H9 (cell line): ENCODE measurements around the gene CCDC71. TPM values are rescaled to one million over a fixed set of nuclear protein-coding genes. Genes with fewer than 3 reads are reported as not detected.

Source experiments
- DNase-seq: peaks from one replicate; pipeline ENCODE4 v3.0.0-alpha.2; 2017
- H2AFZ ChIP-seq: one replicate; pipeline ENCODE4 v1.6.1; 2013; ENCODE audit warnings: mild to moderate bottlenecking, low read length, control low read depth, moderate library complexity
- H2AK5ac ChIP-seq: 2 replicates; pipeline ENCODE4 v1.6.1; 2013; ENCODE audit warnings: low read length, control low read depth, mixed read lengths; ENCODE audit not compliant: insufficient read length
- H2BK120ac ChIP-seq: one replicate; pipeline ENCODE4 v1.6.1; 2013; ENCODE audit warnings: low read depth, mild to moderate bottlenecking, low read length, control low read depth, inconsistent platforms; ENCODE audit not compliant: poor library complexity, severe bottlenecking
- H2BK12ac ChIP-seq: 2 replicates; pipeline ENCODE4 v1.6.1; 2013; ENCODE audit warnings: low read length, control low read depth, mixed read lengths, low read depth; ENCODE audit not compliant: insufficient read length
- H2BK15ac ChIP-seq: 2 replicates; pipeline ENCODE4 v1.6.1; 2013; ENCODE audit warnings: low read depth, low read length, control low read depth
- H2BK20ac ChIP-seq: one replicate; pipeline ENCODE4 v1.6.1; 2013; ENCODE audit warnings: low read depth, mild to moderate bottlenecking, low read length, control low read depth, inconsistent platforms; ENCODE audit not compliant: poor library complexity, severe bottlenecking
- H2BK5ac ChIP-seq: 2 replicates; pipeline ENCODE4 v1.6.1; 2013; ENCODE audit warnings: low read length, control low read depth, mixed read lengths; ENCODE audit not compliant: insufficient read length
- H3K14ac ChIP-seq: 2 replicates; pipeline ENCODE4 v1.6.1; 2013; ENCODE audit warnings: low read length, control low read depth; ENCODE audit not compliant: insufficient read depth
- H3K18ac ChIP-seq: 2 replicates; pipeline ENCODE4 v1.6.1; 2013; ENCODE audit warnings: low read depth, mild to moderate bottlenecking, mixed read lengths, low read length, control low read depth; ENCODE audit not compliant: insufficient read length
- H3K23ac ChIP-seq: 2 replicates; pipeline ENCODE4 v1.6.1; 2013; ENCODE audit warnings: low read length, control low read depth, mixed read lengths, low read depth; ENCODE audit not compliant: insufficient read length
- H3K23me2 ChIP-seq: 2 replicates; pipeline ENCODE4 v1.6.1; 2013; ENCODE audit warnings: low read depth, mild to moderate bottlenecking, mixed read lengths, low read length, control low read depth; ENCODE audit not compliant: insufficient read length, poor library complexity, severe bottlenecking
- H3K27ac ChIP-seq: 2 replicates; pipeline ENCODE4 v1.5.1; 2013; ENCODE audit warnings: low read length, control low read depth, mixed read lengths, low read depth; ENCODE audit not compliant: insufficient read length
- H3K27me3 ChIP-seq: 2 replicates; pipeline ENCODE4 v1.6.1; 2013; ENCODE audit warnings: low read length, control low read depth, inconsistent platforms; ENCODE audit not compliant: insufficient read depth
- H3K4ac ChIP-seq: 2 replicates; pipeline ENCODE4 v1.6.1; 2013; ENCODE audit warnings: low read depth, mild to moderate bottlenecking, control low read depth, inconsistent platforms, low read length, moderate library complexity
- H3K4me1 ChIP-seq: 2 replicates; pipeline ENCODE4 v1.6.1; 2013; ENCODE audit warnings: low read length, control low read depth, inconsistent platforms; ENCODE audit not compliant: insufficient read depth
- H3K4me2 ChIP-seq: 2 replicates; pipeline ENCODE4 v1.6.1; 2013; ENCODE audit warnings: low read length, control low read depth, mixed read lengths; ENCODE audit not compliant: insufficient read length, insufficient read depth
- H3K56ac ChIP-seq: 2 replicates; pipeline ENCODE4 v1.6.1; 2013; ENCODE audit warnings: low read depth, mild to moderate bottlenecking, mixed read lengths, low read length, control low read depth; ENCODE audit not compliant: insufficient read length
- H3K79me1 ChIP-seq: 2 replicates; pipeline ENCODE4 v1.6.1; 2013; ENCODE audit warnings: low read depth, mild to moderate bottlenecking, moderate library complexity, low read length, control low read depth, inconsistent platforms; ENCODE audit not compliant: insufficient read depth, poor library complexity, severe bottlenecking
- H3K79me2 ChIP-seq: 2 replicates; pipeline ENCODE4 v1.6.1; 2013; ENCODE audit warnings: low read length, control low read depth, inconsistent platforms; ENCODE audit not compliant: insufficient read depth
- H3K9ac ChIP-seq: 2 replicates; pipeline ENCODE4 v1.6.1; 2013; ENCODE audit warnings: low read length, control low read depth, mixed read lengths; ENCODE audit not compliant: insufficient read length; ENCODE audit errors: extremely low read depth
- H3K9me3 ChIP-seq: one replicate; pipeline ENCODE4 v1.6.1; 2013; ENCODE audit warnings: low read depth, low read length, inconsistent platforms; ENCODE audit not compliant: control insufficient read depth
- H3T11ph ChIP-seq: one replicate; pipeline ENCODE4 v1.6.1; 2013; ENCODE audit warnings: mild to moderate bottlenecking, low read length, control low read depth, inconsistent platforms
- H4K20me1 ChIP-seq: one replicate; pipeline ENCODE4 v1.6.1; 2013; ENCODE audit not compliant: control insufficient read depth, insufficient read length, insufficient read depth
- H4K5ac ChIP-seq: 2 replicates; pipeline ENCODE4 v1.6.1; 2013; ENCODE audit warnings: low read depth, mild to moderate bottlenecking, mixed read lengths, low read length, control low read depth; ENCODE audit not compliant: insufficient read length
- H4K8ac ChIP-seq: replicated peaks from 2 replicates; pipeline ENCODE4 v1.6.1; 2013; ENCODE audit warnings: low read length, control low read depth, mixed read lengths, low read depth; ENCODE audit not compliant: insufficient read length
- H4K91ac ChIP-seq: 2 replicates; pipeline ENCODE4 v1.6.1; 2013; ENCODE audit warnings: low read depth, mild to moderate bottlenecking, moderate library complexity, mixed read lengths, low read length, control low read depth; ENCODE audit not compliant: insufficient read length
- H3K27ac Mint-ChIP-seq, 3 experiments: 2 replicates in 2 of 3; 3 replicates in 1 of 3; pipeline ENCODE4 v1.8.0; 2020 to 2021; ENCODE audit warnings: mixed read lengths in 3 of 3, mild to moderate bottlenecking in 1 of 3, moderate library complexity in 1 of 3
- H3K27me3 Mint-ChIP-seq: 2 replicates; pipeline ENCODE4 v1.8.0; 2021; ENCODE audit warnings: low read depth, mild to moderate bottlenecking, moderate library complexity, mixed read lengths
- H3K36me3 Mint-ChIP-seq, 3 experiments: 2 replicates in 2 of 3; 3 replicates in 1 of 3; pipeline ENCODE4 v1.8.0; 2020 to 2021; ENCODE audit warnings: low read depth in 3 of 3, mixed read lengths in 3 of 3; ENCODE audit not compliant: insufficient read depth in 1 of 3
- H3K4me1 Mint-ChIP-seq, 2 experiments: 2 replicates each; pipeline ENCODE4 v1.8.0; 2020; ENCODE audit warnings: mixed read lengths in 2 of 2
- H3K4me3 Mint-ChIP-seq, 2 experiments: 2 replicates in 1 of 2; 3 replicates in 1 of 2; pipeline ENCODE4 v1.8.0; 2020 to 2021; ENCODE audit warnings: mild to moderate bottlenecking in 2 of 2, mixed read lengths in 2 of 2, moderate library complexity in 1 of 2
- H3K9me3 Mint-ChIP-seq, 2 experiments: 2 replicates in 1 of 2; 3 replicates in 1 of 2; pipeline ENCODE4 v1.8.0; 2020; ENCODE audit warnings: mild to moderate bottlenecking in 2 of 2, mixed read lengths in 2 of 2, moderate library complexity in 1 of 2
- CTCF ChIP-seq: fragments of 200-600 bp; sonication (generic); conservative IDR thresholded peaks from 3 replicates; pipeline ENCODE4 v1.8.0; 2021; ENCODE audit warnings: antibody characterized with exemption, mild to moderate bottlenecking
- WGBS: extraction: QIAGEN DNeasy Blood & Tissue Kit; methylation state at CpG from one replicate; pipeline ENCODE4 v1.1.7; 2013; ENCODE audit warnings: missing lambda C conversion rate, low lambda C conversion rate, mixed read lengths; ENCODE audit not compliant: insufficient read length; ENCODE audit errors: extremely low coverage; 5-methylcytosine and 5-hydroxymethylcytosine counted together
- total RNA-seq: library from RNA; stranded (reverse); gene quantifications from 2 replicates; pipeline ENCODE4 v1.2.1, GENCODE V29; 2021

CCDC71 gene
- total RNA-seq, 1 experiment from 2014 or later: 27.6 TPM

- H2BK120ac ChIP-seq: no peak overlapping the region
- Mint-ChIP-seq H3K9me3 (no peaks in the 10 kb centered on the region), H3K36me3 (no peaks in the 10 kb centered on the region), H3K27me3 (peaks cover 15% of the 10 kb centered on the region), H3K4me3 (peak overlapping the region; percentile 69 to 83), H3K27ac (peak overlapping the region in 1 of 3 experiments; percentile 55; a peak in 2 of 7 replicates), H3K4me1 (peaks cover 8 to 12% of the 10 kb centered on the region in 2 experiments; a peak in 3 of 4 replicates)
- H3K4me2 ChIP-seq: no peak overlapping the region
- peaks cover 15% of the 10 kb centered on the region for H3K23me2 ChIP-seq
- H2BK5ac ChIP-seq: no peak overlapping the region
- peaks cover 2% of the 10 kb centered on the region; the same call in 1 of the 2 replicates for H3K4me1 ChIP-seq
- TF ChIP-seq CTCF: peak; percentile 30; the same call in 1 of the 3 replicates
- H3K4ac ChIP-seq: no peak overlapping the region
- H4K8ac ChIP-seq: no peak overlapping the region
- H3K56ac ChIP-seq: no peak overlapping the region
- no peaks in the 10 kb centered on the region for H3K79me1 ChIP-seq
- no peak overlapping the region for H2BK12ac ChIP-seq
- no peaks in the 10 kb centered on the region for H4K20me1 ChIP-seq
- H4K91ac ChIP-seq: no peak overlapping the region
- WGBS: no CpG with 5 or more reads among the region's 3 CpGs
- H3K9me3 ChIP-seq: no peaks in the 10 kb centered on the region
- H4K5ac ChIP-seq: no peak overlapping the region
- no peak overlapping the region for H2AK5ac ChIP-seq
- no peak overlapping the region for H2BK15ac ChIP-seq
- H3K27me3 ChIP-seq: no peaks in the 10 kb centered on the region
- H3K9ac ChIP-seq: no peak overlapping the region
- H3K18ac ChIP-seq: no peak overlapping the region
- no peak overlapping the region for H3K14ac ChIP-seq
- no peak overlapping the region for H3K23ac ChIP-seq
- no peak overlapping the region for H2AFZ ChIP-seq
- H3K79me2 ChIP-seq: no peaks in the 10 kb centered on the region
- no peak overlapping the region for H2BK20ac ChIP-seq
- H3T11ph ChIP-seq: no peak overlapping the region
- H3K27ac ChIP-seq: no peak overlapping the region
- DNase-seq: no peak
These were observed 31.5 kb downstream of the CCDC71 start for GRCh38 chr3:49134471-49135265.
